ENCODE measurements around the gene MUC5B. TPM values are rescaled to one million over a fixed set of nuclear protein-coding genes. Genes with fewer than 3 reads are reported as not detected.

The MUC5B gene
- total RNA-seq, 2 experiments from 2014 or later: not detected

- Histone ChIP-seq H3K4me3 (ENCODE audit: low read length) (no peak overlapping the region), H3K9me3 (ENCODE audit: control insufficient read depth in 1 of 2, insufficient read depth in 1 of 2, low read length in 2 of 2) (no peaks in the 10 kb centered on the region), H3K27me3 (ENCODE audit: control insufficient read depth in 1 of 2, insufficient read depth in 2 of 2, low read length in 2 of 2) (no peaks in the 10 kb centered on the region), H3K27ac (ENCODE audit: low read depth in 1 of 2, low read length in 2 of 2) (no peak overlapping the region), H3K4me1 (ENCODE audit: insufficient read depth, low read length) (no peaks in the 10 kb centered on the region), H3K36me3 (ENCODE audit: insufficient read depth, low read length) (no peaks in the 10 kb centered on the region)
- intact Hi-C loops (cut with DNase I, micrococcal nuclease): no loop called here
- DNase-seq (peak in 1 of 14 experiments; percentile 3), ATAC-seq (ENCODE audit: poor library complexity) (no peak)
- ChIA-PET CTCF (no interaction called here), POLR2A (no interaction called here)
- Mint-ChIP-seq H3K4me3 (no peak overlapping the region), H3K9me3 (no peaks in the 10 kb centered on the region), H3K27ac (no peak overlapping the region), H3K36me3 (ENCODE audit: low read depth) (no peaks in the 10 kb centered on the region), H3K4me1 (ENCODE audit: low read depth) (no peaks in the 10 kb centered on the region), H3K27me3 (no peaks in the 10 kb centered on the region)
- TF ChIP-seq CTCF (IDR thresholded peaks at IDR 0.05): no peak
Observed at GRCh38 chr11:1231396-1232020, 8.6 kb downstream of the MUC5B start.

- no peak overlapping the region for H3K27ac Mint-ChIP-seq
- no peaks in the 10 kb centered on the region for H3K9me3 Mint-ChIP-seq
- intact Hi-C loops (cut with DNase I, micrococcal nuclease): no loop called here
- H3K4me1 Mint-ChIP-seq (ENCODE audit: low read depth): no peaks in the 10 kb centered on the region
- no peak overlapping the region for H3K4me3 Mint-ChIP-seq
- H3K9me3 ChIP-seq (ENCODE audit: control insufficient read depth in 1 of 2, insufficient read depth in 1 of 2, low read length in 2 of 2): no peaks in the 10 kb centered on the region
- CTCF ChIA-PET: no interaction called here
- DNase-seq (peak in 1 of 14 experiments; percentile 1), ATAC-seq (ENCODE audit: poor library complexity) (no peak)
- no peaks in the 10 kb centered on the region for H3K4me1 ChIP-seq (ENCODE audit: insufficient read depth, low read length)
- POLR2A ChIA-PET: no interaction called here
- H3K36me3 Mint-ChIP-seq (ENCODE audit: low read depth): no peaks in the 10 kb centered on the region
- no peak for TF ChIP-seq CTCF (IDR thresholded peaks at IDR 0.05)
- no peaks in the 10 kb centered on the region for H3K36me3 ChIP-seq (ENCODE audit: insufficient read depth, low read length)
- no peaks in the 10 kb centered on the region for H3K27me3 Mint-ChIP-seq
- H3K4me3 ChIP-seq (ENCODE audit: low read length): no peak overlapping the region
- H3K27ac ChIP-seq (ENCODE audit: low read depth in 1 of 2, low read length in 2 of 2): no peak overlapping the region
- H3K27me3 ChIP-seq (ENCODE audit: control insufficient read depth in 1 of 2, insufficient read depth in 2 of 2, low read length in 2 of 2): no peaks in the 10 kb centered on the region
Observed at GRCh38 chr11:1232021-1232882, 9.4 kb downstream of the MUC5B start.

- H3K4me1 ChIP-seq (ENCODE audit: insufficient read depth, low read length): no peaks in the 10 kb centered on the region
- H3K4me3 ChIP-seq (ENCODE audit: low read length): no peak overlapping the region
- Mint-ChIP-seq H3K4me1 (ENCODE audit: low read depth) (no peaks in the 10 kb centered on the region), H3K27ac (no peak overlapping the region), H3K4me3 (no peak overlapping the region), H3K27me3 (no peaks in the 10 kb centered on the region), H3K36me3 (ENCODE audit: low read depth) (no peaks in the 10 kb centered on the region), H3K9me3 (no peaks in the 10 kb centered on the region)
- H3K9me3 ChIP-seq (ENCODE audit: control insufficient read depth in 1 of 2, insufficient read depth in 1 of 2, low read length in 2 of 2): no peaks in the 10 kb centered on the region
- POLR2A ChIA-PET: no interaction called here
- ATAC-seq (ENCODE audit: poor library complexity): no peak
- intact Hi-C loops (cut with DNase I, micrococcal nuclease): no loop called here
- peak in 1 of 14 experiments; percentile 3 for DNase-seq
- H3K27ac ChIP-seq (ENCODE audit: low read depth in 1 of 2, low read length in 2 of 2): no peak overlapping the region
- no peaks in the 10 kb centered on the region for H3K27me3 ChIP-seq (ENCODE audit: control insufficient read depth in 1 of 2, insufficient read depth in 2 of 2, low read length in 2 of 2)
- no peaks in the 10 kb centered on the region for H3K36me3 ChIP-seq (ENCODE audit: insufficient read depth, low read length)
- no peak for TF ChIP-seq CTCF (IDR thresholded peaks at IDR 0.05)
- CTCF ChIA-PET: no interaction called here
Observed at GRCh38 chr11:1232883-1233321, 10.0 kb downstream of the MUC5B start.

Measured in CD4-positive, alpha-beta T cell (primary cell).